Trophoblast cell (in vitro differentiated cells and primary cell): ENCODE results near the gene COX6B2.
A peak's percentile ranks its signal among the peaks of the same experiment; 100 is the strongest.

Experiments used
- DNase-seq, 2 donors: peaks; one replicate each; pipeline ENCODE4 v3.0.0-alpha.2; 2016
- H2AFZ ChIP-seq: 2 replicates; pipeline ENCODE4 v1.6.1; 2013; ENCODE audit warnings: low read length, moderate library complexity, mild to moderate bottlenecking; ENCODE audit not compliant: insufficient read depth, poor library complexity
- H2AK5ac ChIP-seq: 2 replicates; pipeline ENCODE4 v1.6.1; 2013; ENCODE audit warnings: mild to moderate bottlenecking, low read length
- H2BK120ac ChIP-seq: 2 replicates; pipeline ENCODE4 v1.6.1; 2013; ENCODE audit warnings: low read length, mild to moderate bottlenecking, moderate library complexity; ENCODE audit not compliant: insufficient read depth, poor library complexity
- H2BK12ac ChIP-seq: 2 replicates; pipeline ENCODE4 v1.6.1; 2013; ENCODE audit warnings: mild to moderate bottlenecking, low read length, moderate library complexity
- H2BK5ac ChIP-seq: 2 replicates; pipeline ENCODE4 v1.6.1; 2013; ENCODE audit warnings: low read length, low read depth, moderate library complexity, mild to moderate bottlenecking; ENCODE audit not compliant: poor library complexity
- H3K14ac ChIP-seq: 2 replicates; pipeline ENCODE4 v1.6.1; 2013; ENCODE audit warnings: mild to moderate bottlenecking, low read length
- H3K18ac ChIP-seq: 2 replicates; pipeline ENCODE4 v1.6.1; 2013; ENCODE audit warnings: mild to moderate bottlenecking, low read length
- H3K23ac ChIP-seq: 2 replicates; pipeline ENCODE4 v1.6.1; 2013; ENCODE audit warnings: low read length
- H3K27ac ChIP-seq: 2 replicates; pipeline ENCODE4 v1.5.1; 2013; ENCODE audit warnings: low read depth, mild to moderate bottlenecking, inconsistent platforms, low read length, moderate library complexity
- H3K27me3 ChIP-seq: 2 replicates; pipeline ENCODE4 v1.6.1; 2013; ENCODE audit warnings: inconsistent platforms, mild to moderate bottlenecking, low read length, moderate library complexity; ENCODE audit not compliant: insufficient read depth
- H3K36me3 ChIP-seq, 2 experiments: 1 replicate in 1 of 2; 2 replicates in 1 of 2; pipeline ENCODE4 v1.6.1; 2013; ENCODE audit warnings: low read length in 2 of 2, mild to moderate bottlenecking in 2 of 2, moderate library complexity in 1 of 2; ENCODE audit not compliant: insufficient read depth in 2 of 2, control insufficient read depth in 1 of 2
- H3K4ac ChIP-seq: 2 replicates; pipeline ENCODE4 v1.6.1; 2013; ENCODE audit warnings: low read depth, mild to moderate bottlenecking, low read length, moderate library complexity
- H3K4me1 ChIP-seq, 2 experiments: 1 replicate in 1 of 2; 2 replicates in 1 of 2; pipeline ENCODE4 v1.6.1; 2013; ENCODE audit warnings: low read length in 2 of 2, mild to moderate bottlenecking in 2 of 2, moderate library complexity in 1 of 2; ENCODE audit not compliant: insufficient read depth in 2 of 2, control insufficient read depth in 1 of 2
- H3K4me2 ChIP-seq: 2 replicates; pipeline ENCODE4 v1.6.1; 2013; ENCODE audit warnings: inconsistent platforms, mild to moderate bottlenecking, low read length, moderate library complexity
- H3K4me3 ChIP-seq: 2 replicates; pipeline ENCODE4 v1.5.1; 2013; ENCODE audit warnings: mild to moderate bottlenecking, low read depth, low read length, inconsistent platforms
- H3K79me1 ChIP-seq: one replicate; pipeline ENCODE4 v1.6.1; 2013; ENCODE audit warnings: low read length
- H3K79me2 ChIP-seq: 2 replicates; pipeline ENCODE4 v1.6.1; 2013; ENCODE audit warnings: low read length, mild to moderate bottlenecking; ENCODE audit not compliant: control insufficient read depth, insufficient read depth, poor library complexity
- H3K9ac ChIP-seq: 2 replicates; pipeline ENCODE4 v1.6.1; 2013; ENCODE audit warnings: mild to moderate bottlenecking, low read length
- H3K9me3 ChIP-seq: 2 replicates; pipeline ENCODE4 v1.6.1; 2013; ENCODE audit warnings: low read depth, mild to moderate bottlenecking, control low read depth, inconsistent platforms, low read length; ENCODE audit not compliant: insufficient read depth
- H4K12ac ChIP-seq: 2 replicates; pipeline ENCODE4 v1.6.1; 2013; ENCODE audit warnings: low read depth, mild to moderate bottlenecking, low read length, moderate library complexity
- H4K8ac ChIP-seq: 2 replicates; pipeline ENCODE4 v1.6.1; 2013; ENCODE audit warnings: low read depth, mild to moderate bottlenecking, low read length, moderate library complexity
- H4K91ac ChIP-seq: one replicate; pipeline ENCODE4 v1.6.1; 2013; ENCODE audit warnings: low read depth, mild to moderate bottlenecking, low read length, moderate library complexity
- WGBS: extraction: QIAGEN DNeasy Blood & Tissue Kit; methylation state at CpG from one replicate; pipeline ENCODE4 v1.1.7; 2013; ENCODE audit warnings: missing lambda C conversion rate; ENCODE audit not compliant: insufficient read length, insufficient coverage; ENCODE audit errors: extremely low coverage; 5-methylcytosine and 5-hydroxymethylcytosine counted together

COX6B2 gene

GRCh38 chr19:55372316-55373081 lies 18.0 kb upstream of the COX6B2 start:
- peaks cover 45 to 50% of the 10 kb centered on the region in 2 experiments for H3K4me1 ChIP-seq
- peak overlapping the region; percentile 20 for H4K8ac ChIP-seq
- H3K4me3 ChIP-seq = no peak overlapping the region
- peak overlapping the region; percentile 39 for H2BK120ac ChIP-seq
- peaks cover 42% of the 10 kb centered on the region for H3K79me1 ChIP-seq
- no peak overlapping the region for H3K9ac ChIP-seq
- H2AFZ ChIP-seq = no peak overlapping the region
- no CpG with 5 or more reads among the region's 24 CpGs for WGBS
- peak overlapping the region; percentile 14 for H3K4me2 ChIP-seq
- H3K4ac ChIP-seq = peak overlapping the region; percentile 22
- peak overlapping the region; percentile 76 for H4K91ac ChIP-seq
- H3K9me3 ChIP-seq = no peaks in the 10 kb centered on the region
- no peak overlapping the region for H3K23ac ChIP-seq
- peak overlapping the region; percentile 7 for H2BK5ac ChIP-seq
- peak overlapping the region; percentile 72 for H2BK12ac ChIP-seq
- peak overlapping the region; percentile 7 for H4K12ac ChIP-seq
- H3K79me2 ChIP-seq = peaks cover 15% of the 10 kb centered on the region
- H3K18ac ChIP-seq = peak overlapping the region; percentile 60
- peaks cover 7% of the 10 kb centered on the region in 2 experiments for H3K36me3 ChIP-seq
- peak overlapping the region; percentile 78 for H3K27ac ChIP-seq
- DNase-seq = no peak
- H2AK5ac ChIP-seq = peak overlapping the region; percentile 49
- peak overlapping the region; percentile 58 for H3K14ac ChIP-seq
- H3K27me3 ChIP-seq = no peaks in the 10 kb centered on the region

- Histone ChIP-seq H3K79me1 (peaks cover 42% of the 10 kb centered on the region), H4K12ac (peak within 1 kb of the TSS; percentile 63), H4K91ac (peak within 1 kb of the TSS; percentile 95), H3K27ac (peak within 1 kb of the TSS; percentile 91), H3K4ac (peak within 1 kb of the TSS; percentile 71), H3K14ac (peak within 1 kb of the TSS; percentile 92), H3K9ac (peak within 1 kb of the TSS; percentile 57), H2BK120ac (peak within 1 kb of the TSS; percentile 89), H3K36me3 (peaks cover 20 to 23% of the 10 kb centered on the region in 2 experiments), H3K79me2 (peaks cover 15% of the 10 kb centered on the region), H3K4me2 (peak within 1 kb of the TSS; percentile 70), H3K23ac (no peak within 1 kb of the TSS), H2AK5ac (peak within 1 kb of the TSS; percentile 93), H2BK12ac (peak within 1 kb of the TSS; percentile 72), H4K8ac (peak within 1 kb of the TSS; percentile 88), H3K4me1 (peaks cover 35 to 41% of the 10 kb centered on the region in 2 experiments), H2AFZ (peak within 1 kb of the TSS; percentile 56), H3K4me3 (peak within 1 kb of the TSS; percentile 73), H2BK5ac (peak within 1 kb of the TSS; percentile 94), H3K9me3 (no peaks in the 10 kb centered on the region), H3K27me3 (no peaks in the 10 kb centered on the region), H3K18ac (peak within 1 kb of the TSS; percentile 96)
- no CpG with 5 or more reads among the region's 32 CpGs for WGBS
- no peak for DNase-seq
Observed at GRCh38 chr19:55370305-55370988, 15.9 kb upstream of the COX6B2 start, which contains the start of gene IL11. IL11 (minus strand) TSS chr19:55370463; CDS start chr19:55370310, 153 bp downstream.

GRCh38 chr19:55369653-55370304 lies 15.3 kb upstream of the COX6B2 start:
- Histone ChIP-seq H4K12ac (peak overlapping the region; percentile 63), H3K9me3 (no peaks in the 10 kb centered on the region), H2AFZ (peak overlapping the region; percentile 56), H3K79me2 (peaks cover 15% of the 10 kb centered on the region), H3K27me3 (no peaks in the 10 kb centered on the region), H4K8ac (peak overlapping the region; percentile 64), H3K9ac (peak overlapping the region; percentile 57), H3K4ac (peak overlapping the region; percentile 71), H3K79me1 (peaks cover 42% of the 10 kb centered on the region), H3K4me1 (peaks cover 35 to 41% of the 10 kb centered on the region in 2 experiments), H3K27ac (peak overlapping the region; percentile 91), H2AK5ac (peak overlapping the region; percentile 80), H3K36me3 (peaks cover 21 to 25% of the 10 kb centered on the region in 2 experiments), H2BK12ac (peak overlapping the region; percentile 42), H3K4me3 (peak overlapping the region; percentile 73), H3K4me2 (peak overlapping the region; percentile 70), H3K23ac (no peak overlapping the region), H4K91ac (peak overlapping the region; percentile 95), H2BK120ac (peak overlapping the region; percentile 89), H3K18ac (peak overlapping the region; percentile 96), H3K14ac (peak overlapping the region; percentile 92), H2BK5ac (peak overlapping the region; percentile 94)
- peak in 1 of 2 donors; percentile 51 for DNase-seq
- WGBS = no CpG with 5 or more reads among the region's 59 CpGs
